HepG2 (cell line): Measurements from ENCODE around the gene MARS1. TPM values are rescaled to one million over a fixed set of nuclear protein-coding genes. Genes with fewer than 3 reads are reported as not detected.
A peak's percentile ranks its signal among the peaks of the same experiment; 100 is the strongest.

Source experiments
- BHLHE40 ChIP-seq: IDR thresholded peaks from 2 replicates; pipeline ENCODE4 v1.6.1; 2011; ENCODE audit warnings: low read length, improper control_type of control experiment
- CEBPB ChIP-seq: IDR thresholded peaks from 2 replicates; pipeline ENCODE4 v1.6.1; 2011; ENCODE audit warnings: low read depth, low read length, improper control_type of control experiment, borderline replicate concordance
- FOXK2 ChIP-seq: fragments of 450-650 bp; IDR thresholded peaks from 2 replicates; pipeline ENCODE4 v1.6.1; 2016
- HNF1B ChIP-seq: sonication (generic); formaldehyde crosslinking; IDR thresholded peaks from 2 replicates; pipeline ENCODE4 v1.5.1; 2020; ENCODE audit warnings: mild to moderate bottlenecking, moderate library complexity, missing genetic modification reagents
- MYPOP ChIP-seq: sonication (generic); formaldehyde crosslinking; IDR thresholded peaks from 2 replicates; pipeline ENCODE4 v1.8.1; 2023; ENCODE audit warnings: mild to moderate bottlenecking, moderate library complexity, missing genetic modification reagents
- NFYC ChIP-seq: IDR thresholded peaks from 2 replicates; pipeline ENCODE4 v1.6.1; 2016; ENCODE audit warnings: missing genetic modification reagents, missing compliant biosample characterization
- POLR2AphosphoS2 ChIP-seq: IDR thresholded peaks from 2 replicates; pipeline ENCODE4 v1.6.1; 2011; ENCODE audit warnings: low read depth, low read length, improper control_type of control experiment
- RBM22 ChIP-seq: fragments of 200-400 bp; formaldehyde crosslinking; optimal IDR thresholded peaks from 2 replicates; pipeline ENCODE3; 2017; ENCODE audit warnings: mild to moderate bottlenecking, low read length, moderate library complexity
- TAF1 ChIP-seq: sonication (generic); formaldehyde crosslinking; IDR thresholded peaks from 2 replicates; pipeline ENCODE4 v1.4.0; 2020; ENCODE audit warnings: missing genetic modification reagents
- TARDBP ChIP-seq: sonication (generic); formaldehyde crosslinking; IDR thresholded peaks from 2 replicates; pipeline ENCODE4 v1.8.0; 2022; ENCODE audit warnings: mild to moderate bottlenecking, missing genetic modification reagents
- TFE3 ChIP-seq: IDR thresholded peaks from 2 replicates; pipeline ENCODE4 v1.6.1; 2016
- ZFP41 ChIP-seq: sonication (generic); formaldehyde crosslinking; IDR thresholded peaks from 2 replicates; pipeline ENCODE4 v1.4.0; 2020; ENCODE audit warnings: mild to moderate bottlenecking, missing genetic modification reagents, borderline replicate concordance
- ZNF263 ChIP-seq: sonication (generic); formaldehyde crosslinking; IDR thresholded peaks from 2 replicates; pipeline ENCODE4 v1.4.0; 2020; ENCODE audit warnings: missing genetic modification reagents
- ZNF33B ChIP-seq: sonication (generic); formaldehyde crosslinking; IDR thresholded peaks from 2 replicates; pipeline ENCODE4 v1.5.1; 2020; ENCODE audit warnings: mild to moderate bottlenecking, missing genetic modification reagents
- ZNF407 ChIP-seq: sonication (generic); formaldehyde crosslinking; IDR thresholded peaks from one replicate; pipeline ENCODE4 v1.5.1; 2020; ENCODE audit warnings: mild to moderate bottlenecking, missing genetic modification reagents; ENCODE audit errors: not compliant biosample characterization
- ZNF564 ChIP-seq: sonication (generic); formaldehyde crosslinking; IDR thresholded peaks from 2 replicates; pipeline ENCODE4 v1.8.1; 2023; ENCODE audit warnings: mild to moderate bottlenecking, missing genetic modification reagents
- ZNF670 ChIP-seq: sonication (generic); formaldehyde crosslinking; IDR thresholded peaks from 2 replicates; pipeline ENCODE4 v1.8.0; 2022; ENCODE audit warnings: mild to moderate bottlenecking, missing genetic modification reagents, borderline replicate concordance
- polyA plus RNA-seq, 8 experiments: library from polyadenylated mRNA; depleted of rRNA in 3 of 8; stranded (reverse) in 7 of 8; unstranded in 1 of 8; fragments of >200 nt; fragmentation: Illumina TruSeq in 4 of 8; extraction: Trizol in 4 of 8; gene quantifications; 2 replicates each; pipeline versions ENCODE4 v1.2.1 to v1.2.3, GENCODE V29; 2011 to 2016; ENCODE audit warnings: low read depth in 4 of 8, missing spikeins in 1 of 8, mixed read lengths in 1 of 8; ENCODE audit not compliant: insufficient read depth in 1 of 8
- total RNA-seq, 5 experiments: library from RNA; depleted of rRNA; stranded (reverse); fragments of >200 nt; fragmentation: Illumina TruSeq; extraction: Trizol; gene quantifications; 2 replicates each; pipeline ENCODE4 v1.2.3, GENCODE V29; 2016; ENCODE audit warnings: low read depth in 1 of 5

MARS1 gene
- total and polyA plus RNA-seq, 2 of the 13 experiments (the other 11 are each of a cell fraction or from before 2014, with no cell fraction given) = 115 to 181 TPM

- TF ChIP-seq ZNF407 (CRISPR knock-in tag) (no peak), ZNF263 (CRISPR knock-in tag) (0 out of 2 replicates have a peak, but pooled peaks have one; percentile 23), CEBPB (peak; percentile 23; the same call in 1 of the 2 replicates), HNF1B (CRISPR knock-in tag) (no peak), TFE3 (CRISPR knock-in tag) (no peak), ZNF670 (CRISPR knock-in tag) (0 out of 2 replicates have a peak, but pooled peaks have one; percentile 54), ZNF564 (CRISPR knock-in tag) (no peak), NFYC (CRISPR knock-in tag) (no peak), TAF1 (0 out of 2 replicates have a peak, but pooled peaks have one; percentile 11), ZFP41 (CRISPR knock-in tag) (no peak), TARDBP (CRISPR knock-in tag) (no peak), POLR2AphosphoS2 (peak; percentile 53; the same call in 1 of the 2 replicates), FOXK2 (no peak), BHLHE40 (no peak), RBM22 (peak; percentile 36), ZNF33B (CRISPR knock-in tag) (0 out of 2 replicates have a peak, but pooled peaks have one; percentile 17), MYPOP (CRISPR knock-in tag) (0 out of 2 replicates have a peak, but pooled peaks have one; percentile 46)
Observed at GRCh38 chr12:57518920-57519795, 31.3 kb downstream of the MARS1 start (continued).
